22Rv1 (cell line): ENCODE measurements around the gene TLR9.

Source experiments
- CTCF ChIP-seq: fragments of 450-650 bp; IDR thresholded peaks from 2 replicates; pipeline ENCODE4 v1.5.1; 2017; ENCODE audit warnings: mild to moderate bottlenecking
- ZFX ChIP-seq: fragments of 450-650 bp; IDR thresholded peaks from 2 replicates; pipeline ENCODE4 v1.6.1; 2017; ENCODE audit warnings: antibody characterized with exemption, borderline replicate concordance

DNA sequence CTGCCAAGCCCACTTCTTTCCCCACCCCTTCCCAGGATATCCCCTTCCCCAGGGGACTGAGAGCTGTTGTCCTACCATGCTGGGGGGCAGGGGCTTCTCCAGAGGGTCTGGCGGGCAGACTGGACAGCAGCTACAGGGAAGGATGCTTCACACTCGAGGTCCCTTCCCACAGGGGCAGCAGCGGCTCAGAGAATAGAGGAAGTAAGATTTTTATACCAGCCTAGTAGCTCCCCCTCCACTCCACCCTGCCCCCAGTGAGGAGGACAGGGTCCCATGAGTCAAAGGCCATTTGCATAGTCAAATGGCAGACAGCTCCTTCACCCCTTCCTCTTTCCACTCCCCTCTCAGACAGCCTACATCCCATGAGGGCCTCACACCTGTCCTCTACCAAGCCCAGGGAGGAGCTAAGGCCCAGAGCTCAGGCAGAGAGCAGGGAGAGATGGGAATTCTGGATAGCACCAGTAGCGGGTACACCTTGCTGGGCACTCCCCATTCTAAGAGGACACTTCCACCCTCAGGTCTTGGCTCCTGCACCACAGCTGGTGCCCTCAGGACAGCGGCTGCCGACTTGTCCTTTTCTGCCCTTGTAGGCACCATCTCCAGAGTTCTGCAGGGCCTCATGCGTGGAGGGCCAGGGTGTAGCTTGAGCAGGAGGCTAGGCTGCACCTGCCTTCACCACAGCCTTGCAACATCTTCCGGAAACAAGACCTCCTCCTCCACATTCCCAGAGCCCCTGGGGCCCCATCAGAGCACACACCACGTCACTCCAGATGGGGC, at the start of gene TLR9:
- TF ChIP-seq CTCF (no peak), ZFX (no peak)
